NCI-H2081 treated with DMSO at 0.1 percent for 48 hours (cell line): ENCODE data around the gene NBAS.
"Not testable (repeated sequence)": the region's sequence is repeated elsewhere in the genome, so short reads cannot be mapped to it uniquely, and the experiment has no call there.

ENCODE experiments used
- DNase-seq: peaks from one replicate; lab custom pipeline; 2025; lab: John Stamatoyannopoulos, UW

The NBAS gene

GRCh38 chr2:15363142-15363541, 198.0 kb downstream of the NBAS start:
- no peak for DNase-seq

GRCh38 chr2:15359716-15360531, 201.2 kb downstream of the NBAS start:
- no peak for DNase-seq

GRCh38 chr2:15357922-15358321, 203.2 kb downstream of the NBAS start:
- no peak for DNase-seq

DNA sequence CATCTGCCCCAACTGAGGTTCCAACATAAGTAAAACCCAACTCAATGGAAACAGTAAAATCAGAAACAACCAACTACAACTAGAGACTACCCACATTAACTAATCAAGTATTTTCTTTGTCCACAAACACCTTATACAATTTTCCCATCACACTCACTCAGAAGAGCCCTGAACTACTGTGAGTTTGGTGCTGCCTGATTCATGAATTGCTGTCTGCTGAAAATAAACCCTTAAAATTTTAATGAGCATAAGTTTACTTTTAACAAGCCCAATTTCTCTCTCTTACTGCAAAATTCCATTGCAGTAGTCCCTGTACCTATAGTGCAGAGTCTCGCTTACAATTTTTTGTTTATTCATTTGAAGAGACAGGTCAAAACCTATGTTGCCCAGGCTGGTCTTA, 203.9 kb downstream of the NBAS start:
- no peak for DNase-seq

- no peak for DNase-seq
Observed at GRCh38 chr2:15355386-15355785, 205.7 kb downstream of the NBAS start.

GRCh38 chr2:15354596-15355366, 206.4 kb downstream of the NBAS start:
- no peak for DNase-seq

GRCh38 chr2:15352363-15352762, 208.8 kb downstream of the NBAS start:
- no peak for DNase-seq

GRCh38 chr2:15348636-15349035, 212.5 kb downstream of the NBAS start:
- DNase-seq: no peak

GRCh38 chr2:15348045-15348444, 213.1 kb downstream of the NBAS start:
- DNase-seq: no peak

DNA sequence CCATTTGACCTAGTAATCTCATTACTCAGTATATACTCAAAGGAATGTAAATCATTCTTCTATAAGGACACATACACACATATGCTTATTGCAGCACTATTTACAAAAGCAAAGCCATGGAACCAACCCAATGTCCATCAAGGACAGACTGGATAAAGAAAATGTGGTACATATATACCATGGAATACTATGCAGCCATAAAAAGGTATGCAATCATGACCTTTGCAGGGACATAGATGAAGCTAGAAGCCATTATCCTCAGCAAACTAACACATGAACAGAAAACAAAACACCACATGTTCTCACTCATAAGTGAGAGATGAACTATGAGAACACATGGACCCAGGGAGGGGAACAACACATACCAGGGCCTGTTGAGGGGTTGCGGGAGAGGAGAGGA, 214.5 kb downstream of the NBAS start:
- DNase-seq: no peak

GRCh38 chr2:15337996-15338666, 223.0 kb downstream of the NBAS start:
- no peak for DNase-seq

DNA sequence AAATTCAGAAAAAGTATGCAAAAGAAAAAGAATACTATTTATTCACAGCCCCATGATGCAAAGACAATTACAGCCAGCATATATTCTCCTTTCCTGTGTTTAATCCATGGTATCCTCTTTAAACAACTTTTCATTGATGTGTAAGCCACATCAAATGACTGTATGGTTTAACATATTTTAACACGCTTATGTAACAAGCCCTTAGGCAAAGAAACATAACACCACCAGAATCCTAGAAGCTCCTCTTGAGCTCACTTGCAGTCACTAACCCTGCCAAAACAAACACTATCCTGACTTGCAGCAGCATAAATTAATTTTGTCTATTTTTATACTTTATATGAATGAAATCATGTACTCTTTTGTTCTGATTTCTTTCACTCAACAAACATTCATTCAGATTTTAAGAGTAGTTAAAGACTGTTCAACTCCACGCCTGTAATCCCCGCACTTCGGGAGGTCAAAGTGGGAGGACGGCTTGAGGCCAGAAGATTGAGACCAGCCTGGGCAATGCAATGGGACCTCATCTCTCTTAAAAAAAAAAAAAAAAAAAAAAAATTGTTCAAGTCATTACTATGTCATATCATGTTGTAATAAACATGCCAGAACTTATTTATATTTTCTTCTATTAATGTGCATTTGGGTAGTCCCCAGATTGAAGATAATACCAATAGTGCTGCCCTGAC, 226.3 kb downstream of the NBAS start:
- DNase-seq: peak; percentile 46

- no peak for DNase-seq
Observed at GRCh38 chr2:15331787-15332186, 229.3 kb downstream of the NBAS start.

- no peak for DNase-seq
Observed at GRCh38 chr2:15325296-15325695, 235.8 kb downstream of the NBAS start.

DNA sequence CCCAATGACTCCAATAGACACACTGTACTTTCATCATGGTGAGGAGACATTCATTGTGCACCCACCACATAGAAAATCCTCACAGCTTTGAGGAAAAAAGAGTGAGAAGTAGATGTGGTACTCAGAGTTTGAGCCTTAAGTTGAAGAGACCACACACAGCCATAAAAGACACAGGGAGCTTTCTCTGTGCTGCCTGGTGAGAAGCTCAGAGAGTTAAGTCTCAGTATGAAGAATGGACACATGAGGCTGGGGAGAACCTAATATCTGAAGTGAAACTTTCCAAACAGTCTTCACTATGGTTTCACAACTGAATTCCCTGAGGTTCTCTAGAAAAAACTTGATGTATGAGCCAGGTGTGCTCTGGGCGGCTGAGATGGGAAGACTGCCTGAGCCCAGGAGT, 237.9 kb downstream of the NBAS start:
- DNase-seq: no peak

- DNase-seq: not testable (repeated sequence)
Observed at GRCh38 chr2:15321481-15321880, 239.7 kb downstream of the NBAS start.

DNA sequence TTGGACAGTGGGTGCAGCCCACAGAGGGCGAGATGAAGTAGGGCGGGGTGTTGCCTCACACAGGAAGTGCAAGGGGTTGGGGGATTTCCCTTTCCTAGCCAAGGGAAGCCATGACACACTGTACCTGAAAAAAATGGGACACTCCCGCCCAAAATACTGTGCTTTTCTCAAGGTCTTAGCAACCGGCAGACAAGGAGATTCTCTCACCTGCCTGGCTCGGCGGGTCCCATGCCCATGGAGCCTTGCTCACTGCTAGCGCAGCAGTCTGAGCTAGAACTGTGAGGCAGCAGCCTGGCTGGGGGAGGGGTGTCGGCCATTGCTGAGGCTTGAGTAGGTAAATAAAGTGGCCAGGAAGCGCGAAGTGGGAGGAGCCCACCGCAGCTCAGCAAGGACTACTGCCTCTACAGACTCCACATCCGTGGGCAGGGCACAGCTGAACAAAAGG, 244.7 kb downstream of the NBAS start:
- DNase-seq: no peak

- DNase-seq: no peak
Observed at GRCh38 chr2:15315411-15315810, 245.7 kb downstream of the NBAS start.

DNA sequence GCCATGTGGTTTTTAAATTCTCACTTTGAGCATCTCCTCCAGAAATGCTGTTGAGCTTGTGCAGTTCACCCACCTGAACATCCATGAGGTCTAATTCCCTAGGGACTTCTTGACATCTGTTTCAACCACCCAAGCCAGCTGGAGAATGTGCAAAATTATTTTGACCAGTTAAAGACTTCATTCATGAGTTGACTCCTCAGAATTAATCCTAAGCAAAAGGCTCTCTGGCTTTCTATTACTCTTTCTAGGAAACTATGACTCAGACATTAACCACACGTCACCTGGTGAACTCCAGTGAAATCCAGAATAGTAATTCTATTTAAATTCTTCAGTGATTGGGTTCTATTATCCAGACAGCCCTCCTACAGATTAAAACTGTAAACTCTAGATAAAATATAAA, 247.5 kb downstream of the NBAS start:
- no peak for DNase-seq

DNA sequence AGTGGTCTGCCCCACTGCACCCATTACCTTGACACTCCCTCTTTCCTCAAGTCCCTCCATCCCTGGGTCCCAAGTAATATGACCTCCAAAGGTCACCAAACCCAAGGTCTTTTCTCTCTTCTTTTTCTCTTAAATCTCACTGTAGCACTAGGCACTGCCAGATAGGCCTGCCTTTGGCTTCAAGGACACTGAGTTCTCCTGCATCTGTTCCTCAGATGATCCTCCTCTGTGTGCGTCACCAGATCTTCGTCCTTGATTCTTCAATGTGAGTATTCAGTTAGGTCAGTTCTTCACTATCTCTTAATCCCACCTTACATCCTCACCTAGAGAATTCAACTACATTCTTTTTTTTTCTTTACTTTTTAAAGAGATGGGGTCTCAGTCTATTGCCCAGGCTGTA, 249.2 kb downstream of the NBAS start:
- no peak for DNase-seq

GRCh38 chr2:15311201-15311907, 249.8 kb downstream of the NBAS start:
- DNase-seq: no peak

- no peak for DNase-seq
Observed at GRCh38 chr2:15307526-15307925, 253.6 kb downstream of the NBAS start.
